ENCODE measurements around the gene PSMB7. TPM values are rescaled to one million over a fixed set of nuclear protein-coding genes. Genes with fewer than 3 reads are reported as not detected.

The PSMB7 gene
- total RNA-seq, 1 donor from 2014 or later: 73.2 TPM

DNA sequence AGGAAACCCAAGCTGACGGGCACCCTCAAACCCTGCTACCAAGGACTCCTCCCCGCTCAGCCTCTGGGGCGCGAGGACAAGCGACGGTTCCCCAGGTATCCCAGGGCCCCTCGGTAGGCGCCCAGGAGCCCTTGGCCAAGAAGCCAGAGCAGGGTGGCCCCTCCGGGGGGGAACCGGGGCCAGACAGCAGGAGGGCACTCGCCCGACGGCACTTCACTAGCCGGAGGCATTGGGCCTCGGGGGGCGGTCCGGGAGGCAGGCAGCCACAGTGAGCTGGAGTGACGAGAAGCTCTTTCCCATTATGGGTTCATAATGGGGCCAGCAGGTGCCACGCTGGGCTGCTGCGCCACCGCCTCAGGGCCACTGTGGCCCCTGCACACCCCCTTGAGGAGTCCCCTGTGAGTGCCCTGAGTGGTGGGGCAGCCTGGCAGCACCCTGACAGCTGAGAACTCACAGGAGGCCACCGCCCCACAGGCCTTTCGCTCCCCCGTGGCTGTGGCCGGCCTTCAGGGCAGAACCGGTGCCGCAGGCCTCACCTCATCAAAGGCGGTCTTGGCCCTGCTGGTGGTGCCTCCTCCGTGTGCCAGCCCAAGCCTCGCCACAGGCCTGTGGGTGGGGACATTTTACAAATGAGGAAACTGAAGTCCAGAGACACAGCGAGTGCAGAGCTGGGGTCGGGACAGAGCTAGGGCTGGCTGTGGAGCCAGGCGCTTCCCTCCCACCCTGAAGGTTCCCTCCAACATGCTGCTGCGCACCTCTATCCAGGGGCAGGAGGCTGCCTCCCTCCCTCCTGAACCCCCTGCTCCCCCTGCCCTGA lies 68.7 kb downstream of the PSMB7 start:
- intact Hi-C loops (cut with DNase I): no loop called here
- Histone ChIP-seq H3K27me3 (ENCODE audit: low read depth) (no peaks in the 10 kb centered on the region), H3K4me3 (no peak overlapping the region), H3K27ac (no peak overlapping the region), H3K9me3 (no peaks in the 10 kb centered on the region), H3K4me1 (peaks cover 20% of the 10 kb centered on the region), H3K36me3 (peaks cover 96% of the 10 kb centered on the region)
- DNase-seq (peak; percentile 40), ATAC-seq (no peak)
- TF ChIP-seq, protein P1, sequence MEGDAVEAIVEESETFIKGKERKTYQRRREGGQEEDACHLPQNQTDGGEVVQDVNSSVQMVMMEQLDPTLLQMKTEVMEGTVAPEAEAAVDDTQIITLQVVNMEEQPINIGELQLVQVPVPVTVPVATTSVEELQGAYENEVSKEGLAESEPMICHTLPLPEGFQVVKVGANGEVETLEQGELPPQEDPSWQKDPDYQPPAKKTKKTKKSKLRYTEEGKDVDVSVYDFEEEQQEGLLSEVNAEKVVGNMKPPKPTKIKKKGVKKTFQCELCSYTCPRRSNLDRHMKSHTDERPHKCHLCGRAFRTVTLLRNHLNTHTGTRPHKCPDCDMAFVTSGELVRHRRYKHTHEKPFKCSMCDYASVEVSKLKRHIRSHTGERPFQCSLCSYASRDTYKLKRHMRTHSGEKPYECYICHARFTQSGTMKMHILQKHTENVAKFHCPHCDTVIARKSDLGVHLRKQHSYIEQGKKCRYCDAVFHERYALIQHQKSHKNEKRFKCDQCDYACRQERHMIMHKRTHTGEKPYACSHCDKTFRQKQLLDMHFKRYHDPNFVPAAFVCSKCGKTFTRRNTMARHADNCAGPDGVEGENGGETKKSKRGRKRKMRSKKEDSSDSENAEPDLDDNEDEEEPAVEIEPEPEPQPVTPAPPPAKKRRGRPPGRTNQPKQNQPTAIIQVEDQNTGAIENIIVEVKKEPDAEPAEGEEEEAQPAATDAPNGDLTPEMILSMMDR (IDR thresholded peaks at IDR 0.05): no peak

- H3K27ac ChIP-seq: no peak overlapping the region
- no peaks in the 10 kb centered on the region for H3K9me3 ChIP-seq
- intact Hi-C loops (cut with DNase I): no loop called here
- no peaks in the 10 kb centered on the region for H3K27me3 ChIP-seq (ENCODE audit: low read depth)
- peaks cover 20% of the 10 kb centered on the region for H3K4me1 ChIP-seq
- TF ChIP-seq, protein P1 (IDR thresholded peaks at IDR 0.05): no peak
- H3K36me3 ChIP-seq: peaks cover 96% of the 10 kb centered on the region
- H3K4me3 ChIP-seq: no peak overlapping the region
- no peak for ATAC-seq
- peak; percentile 47 for DNase-seq
Observed at GRCh38 chr9:124345751-124346281, 69.4 kb downstream of the PSMB7 start.

DNA sequence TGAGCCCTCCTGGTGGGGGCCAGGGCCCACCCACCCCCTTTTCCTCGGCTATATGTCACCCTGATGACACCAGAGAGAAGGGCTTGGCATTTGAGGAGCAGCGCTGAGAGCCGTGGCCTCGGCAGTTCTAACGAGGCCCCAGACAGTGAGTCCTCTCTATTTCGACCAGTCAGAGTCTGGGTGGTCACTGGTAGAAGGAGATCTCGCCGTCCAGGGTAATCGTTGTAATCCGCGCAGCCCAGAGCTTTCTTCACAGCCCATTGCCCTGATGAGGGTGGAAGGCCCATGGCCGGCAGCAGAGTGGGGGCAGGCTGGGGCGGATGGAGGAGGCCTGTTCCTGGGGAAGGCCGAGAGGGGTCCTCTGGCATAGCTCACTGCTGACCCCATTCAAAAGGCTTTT lies 70.2 kb downstream of the PSMB7 start:
- Histone ChIP-seq H3K4me3 (no peak overlapping the region), H3K9me3 (no peaks in the 10 kb centered on the region), H3K27ac (no peak overlapping the region), H3K36me3 (peaks cover 96% of the 10 kb centered on the region), H3K4me1 (peaks cover 20% of the 10 kb centered on the region), H3K27me3 (ENCODE audit: low read depth) (no peaks in the 10 kb centered on the region)
- TF ChIP-seq, protein P1 (IDR thresholded peaks at IDR 0.05): no peak
- DNase-seq (peak; percentile 20), ATAC-seq (no peak)
- intact Hi-C loops (cut with DNase I): no loop called here

- no peaks in the 10 kb centered on the region for H3K27me3 ChIP-seq (ENCODE audit: low read depth)
- H3K4me1 ChIP-seq: peaks cover 20% of the 10 kb centered on the region
- H3K36me3 ChIP-seq: peaks cover 96% of the 10 kb centered on the region
- peak; percentile 38 for DNase-seq
- H3K9me3 ChIP-seq: no peaks in the 10 kb centered on the region
- TF ChIP-seq, protein P1 (IDR thresholded peaks at IDR 0.05): no peak
- H3K27ac ChIP-seq: no peak overlapping the region
- no peak for ATAC-seq
- intact Hi-C loops (cut with DNase I): no loop called here
- no peak overlapping the region for H3K4me3 ChIP-seq
Observed at GRCh38 chr9:124344291-124345050, 70.8 kb downstream of the PSMB7 start.

GRCh38 chr9:124343533-124344290 lies 71.5 kb downstream of the PSMB7 start:
- peaks cover 20% of the 10 kb centered on the region for H3K4me1 ChIP-seq
- H3K36me3 ChIP-seq: peaks cover 96% of the 10 kb centered on the region
- H3K9me3 ChIP-seq: no peaks in the 10 kb centered on the region
- intact Hi-C loops (cut with DNase I): no loop called here
- H3K4me3 ChIP-seq: no peak overlapping the region
- TF ChIP-seq, protein P1 (IDR thresholded peaks at IDR 0.05): no peak
- H3K27me3 ChIP-seq (ENCODE audit: low read depth): no peaks in the 10 kb centered on the region
- peak overlapping the region; percentile 18 for H3K27ac ChIP-seq
- DNase-seq (peak; percentile 43), ATAC-seq (no peak)

All from lower lobe of right lung (tissue), 2 donors.